WERI-Rb-1 (cell line): ENCODE results near the gene PERM1.
"Not testable (repeated sequence)": the region's sequence is repeated elsewhere in the genome, so short reads cannot be mapped to it uniquely, and the experiment has no call there.

Source experiments
- DNase-seq: peaks from one replicate; pipeline ENCODE4 v3.0.0-alpha.2; 2020
- H3K27ac ChIP-seq: fragments of 250-450 bp; sonication (Bioruptor Pico); 2 replicates; pipeline ENCODE4 v1.5.1; 2020; ENCODE audit warnings: mild to moderate bottlenecking, moderate library complexity
- H3K27me3 ChIP-seq: fragments of 250-450 bp; sonication (Bioruptor Pico); 2 replicates; pipeline ENCODE4 v1.5.1; 2021; ENCODE audit warnings: mild to moderate bottlenecking, low read depth, moderate library complexity; ENCODE audit not compliant: insufficient read depth, severe bottlenecking
- H3K36me3 ChIP-seq: fragments of 250-450 bp; sonication (Bioruptor Pico); 2 replicates; pipeline ENCODE4 v1.5.1; 2020; ENCODE audit warnings: mild to moderate bottlenecking, moderate library complexity
- H3K4me3 ChIP-seq: 2 replicates; pipeline ENCODE4 v1.5.1; 2011; ENCODE audit warnings: low read depth, mild to moderate bottlenecking, control low read depth, low read length
- H3K9me3 ChIP-seq: fragments of 250-450 bp; sonication (Bioruptor Pico); 2 replicates; pipeline ENCODE4 v1.5.1; 2021; ENCODE audit warnings: mild to moderate bottlenecking, moderate library complexity; ENCODE audit not compliant: severe bottlenecking
- CTCF ChIP-seq: IDR thresholded peaks from 2 replicates; pipeline ENCODE4 v1.5.1; 2011; ENCODE audit warnings: low read depth, mild to moderate bottlenecking, control low read depth, inconsistent platforms, low read length

The PERM1 gene

GRCh38 chr1:1021010-1021919 lies 39.4 kb upstream of the PERM1 start:
- H3K4me3 ChIP-seq = peak overlapping the region; percentile 48
- TF ChIP-seq CTCF = no peak
- H3K27me3 ChIP-seq = no peaks in the 10 kb centered on the region
- peaks cover 26% of the 10 kb centered on the region for H3K36me3 ChIP-seq
- H3K27ac ChIP-seq = peak overlapping the region; percentile 65
- no peaks in the 10 kb centered on the region for H3K9me3 ChIP-seq
- DNase-seq = peak; percentile 53

- no peaks in the 10 kb centered on the region for H3K9me3 ChIP-seq
- peaks cover 24% of the 10 kb centered on the region for H3K36me3 ChIP-seq
- peak overlapping the region; percentile 48 for H3K4me3 ChIP-seq
- H3K27me3 ChIP-seq = no peaks in the 10 kb centered on the region
- DNase-seq = no peak
- peak overlapping the region; percentile 88 for H3K27ac ChIP-seq
- TF ChIP-seq CTCF = no peak
These were observed 38.6 kb upstream of the PERM1 start for GRCh38 chr1:1020415-1021009.

DNA sequence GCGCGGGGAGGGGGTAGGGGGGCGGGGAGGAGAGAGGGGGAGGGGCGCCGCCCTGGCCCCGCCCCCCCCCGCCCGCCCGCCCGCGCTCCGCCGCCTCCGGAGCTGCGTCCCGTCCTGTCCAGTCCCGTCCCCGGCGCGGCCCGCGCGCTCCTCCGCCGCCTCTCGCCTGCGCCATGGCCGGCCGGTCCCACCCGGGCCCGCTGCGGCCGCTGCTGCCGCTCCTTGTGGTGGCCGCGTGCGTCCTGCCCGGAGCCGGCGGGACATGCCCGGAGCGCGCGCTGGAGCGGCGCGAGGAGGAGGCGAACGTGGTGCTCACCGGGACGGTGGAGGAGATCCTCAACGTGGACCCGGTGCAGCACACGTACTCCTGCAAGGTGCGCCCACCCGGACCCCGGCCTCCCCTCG lies 38.1 kb upstream of the PERM1 start, which contains the start of gene AGRN:
AGRN (plus strand) TSS at position 121 of the 405 bp plus-strand sequence; CDS start at position 174, 53 bp downstream.
- no peaks in the 10 kb centered on the region for H3K27me3 ChIP-seq
- DNase-seq = no peak
- H3K27ac ChIP-seq = peak within 1 kb of the TSS; percentile 88

DNA sequence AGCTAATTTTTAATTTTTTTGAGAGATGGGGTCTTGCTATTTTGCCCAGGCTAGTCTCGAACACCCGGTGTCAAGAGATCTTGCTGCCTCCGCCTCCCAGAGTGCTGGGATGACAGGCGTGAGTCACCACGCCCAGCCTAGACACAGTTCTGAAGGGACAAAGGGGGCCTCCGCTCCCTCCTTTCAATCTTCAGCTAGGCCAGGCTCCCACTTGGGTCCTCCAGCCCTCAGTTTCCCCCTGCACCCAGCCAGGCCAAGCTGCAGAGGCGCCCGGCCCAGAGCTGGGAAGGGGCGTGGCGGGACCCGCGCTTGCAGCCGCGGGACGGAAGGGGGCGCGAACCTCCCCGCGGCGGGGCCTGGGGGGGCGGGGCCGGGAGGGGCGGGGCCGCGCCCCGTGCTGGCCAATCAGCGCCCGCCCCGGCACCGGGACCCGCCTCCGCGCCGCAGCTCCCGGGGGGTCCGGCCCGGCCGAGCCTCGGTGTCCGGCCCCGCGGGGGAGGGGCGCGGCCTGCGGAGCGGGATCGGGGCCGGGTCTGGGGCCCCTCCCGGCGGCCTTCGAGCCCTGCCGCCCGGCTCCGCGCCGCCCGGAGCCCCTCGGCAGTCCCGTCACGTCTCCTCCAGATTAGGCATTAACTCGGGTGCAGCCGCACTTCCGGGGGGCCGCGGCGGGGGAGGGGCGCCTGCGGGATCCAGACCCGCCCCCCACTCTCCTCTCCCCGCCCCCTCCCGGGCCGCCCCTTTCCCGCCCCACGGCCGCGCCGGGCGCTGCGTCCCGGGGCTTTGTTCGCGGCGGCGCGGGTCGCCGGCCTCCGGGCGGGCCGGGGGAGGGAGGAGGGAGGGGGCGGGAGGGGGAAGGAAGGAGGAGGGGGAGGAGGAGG lies 37.5 kb upstream of the PERM1 start:
- Histone ChIP-seq H3K27ac (peak overlapping the region; percentile 69), H3K4me3 (peak overlapping the region; percentile 26; the same call in 1 of the 2 replicates), H3K36me3 (peaks cover 18% of the 10 kb centered on the region), H3K9me3 (no peaks in the 10 kb centered on the region), H3K27me3 (no peaks in the 10 kb centered on the region)
- peak; percentile 51 for TF ChIP-seq CTCF
- peak; percentile 75 for DNase-seq

More for the DNA sequence above, 38.1 kb upstream of the PERM1 start, which contains the start of gene AGRN:
- Histone ChIP-seq H3K4me3 (peak within 1 kb of the TSS; percentile 48), H3K9me3 (no peaks in the 10 kb centered on the region), H3K36me3 (peaks cover 24% of the 10 kb centered on the region)
- no peak for TF ChIP-seq CTCF

GRCh38 chr1:1018321-1018685 lies 36.4 kb upstream of the PERM1 start:
- H3K27me3 ChIP-seq, H3K36me3 ChIP-seq, H3K4me3 ChIP-seq, DNase-seq, H3K27ac ChIP-seq, H3K9me3 ChIP-seq: not testable (repeated sequence)

DNA sequence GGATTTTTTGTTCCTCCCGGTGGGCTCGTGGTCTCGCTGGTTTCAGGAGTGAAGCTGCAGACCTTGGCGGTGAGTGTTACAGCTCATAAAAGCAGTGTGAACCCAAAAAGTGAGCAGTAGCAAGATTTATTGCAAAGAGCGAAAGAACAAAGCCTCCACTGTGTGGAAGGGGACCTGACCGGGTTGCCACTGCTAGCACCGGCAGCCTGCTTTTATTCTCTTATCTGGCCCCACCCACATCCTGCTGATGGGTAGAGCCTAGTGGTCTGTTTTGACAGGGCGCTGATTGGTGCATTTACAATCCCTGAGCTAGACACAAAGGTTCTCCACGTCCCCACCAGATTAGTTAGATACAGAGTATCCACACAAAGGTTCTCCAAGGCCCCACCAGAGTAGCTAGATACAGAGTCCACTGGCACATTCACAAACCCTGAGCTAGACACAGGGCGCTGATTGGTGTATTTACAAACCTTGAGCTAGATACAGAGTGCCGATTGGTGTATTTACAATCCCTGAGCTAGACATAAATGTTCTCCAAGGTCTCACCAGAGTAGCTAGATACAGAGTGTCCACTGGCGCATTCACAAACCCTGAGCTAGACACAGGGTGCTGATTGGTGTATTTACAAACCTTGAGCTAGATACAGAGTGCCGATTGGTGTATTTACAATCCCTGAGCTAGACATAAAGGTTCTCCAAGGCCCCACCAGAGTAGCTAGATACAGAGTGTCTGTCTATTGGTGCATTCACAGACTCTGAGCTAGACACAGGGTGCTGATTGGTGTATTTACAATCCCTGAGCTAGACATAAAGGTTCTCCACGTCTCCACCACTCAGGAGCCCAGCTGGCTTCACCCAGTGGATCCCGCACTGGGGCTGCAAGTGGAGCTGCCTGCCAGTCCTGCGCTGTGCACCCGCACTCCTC lies 35.8 kb upstream of the PERM1 start:
- not testable (repeated sequence) for DNase-seq, H3K9me3 ChIP-seq, H3K27me3 ChIP-seq, H3K36me3 ChIP-seq, H3K27ac ChIP-seq, H3K4me3 ChIP-seq
